Upper lobe of right lung (tissue), 1 donor: Measurements from ENCODE around the gene CALU. TPM values are rescaled to one million over a fixed set of nuclear protein-coding genes. Genes with fewer than 3 reads are reported as not detected.
A peak's percentile ranks its signal among the peaks of the same experiment; 100 is the strongest.

Experiments used
- ATAC-seq: fragments of 200-7000 bp; cut with Tn5 transposase; one replicate; pipeline ENCODE4 v1.9.1; 2020; ENCODE audit warnings: mild to moderate bottlenecking, moderate library complexity
- DNase-seq: peaks from one replicate; pipeline ENCODE4 v3.0.0-alpha.2; 2020
- H3K27ac ChIP-seq: fragments of 200-600 bp; one replicate; pipeline ENCODE4 v1.8.0; 2022
- H3K27me3 ChIP-seq: fragments of 200-600 bp; one replicate; pipeline ENCODE4 v1.8.0; 2022; ENCODE audit warnings: mild to moderate bottlenecking
- H3K36me3 ChIP-seq: fragments of 200-600 bp; one replicate; pipeline ENCODE4 v1.8.0; 2022
- H3K4me1 ChIP-seq: fragments of 200-600 bp; one replicate; pipeline ENCODE4 v1.8.0; 2022
- H3K4me3 ChIP-seq: fragments of 200-600 bp; one replicate; pipeline ENCODE4 v1.8.0; 2022; ENCODE audit warnings: mild to moderate bottlenecking
- H3K9me3 ChIP-seq: fragments of 200-600 bp; one replicate; pipeline ENCODE4 v1.8.0; 2022
- intact Hi-C: fragments of 100-400 bp; cut with DNase I; formaldehyde crosslinking; loops from one replicate; pipeline ENCODE4 v1.11.0; 2022
- total RNA-seq: library from RNA; stranded (reverse); fragmentation: NEBNext Ultra II Directional; extraction: Animal tissue kit (Norgen Biotek cat#: 25700); gene quantifications from one replicate; pipeline ENCODE4 v1.2.1, GENCODE V29; 2021
- TF ChIP-seq, protein P1 (sequence below): fragments of 200-600 bp; IDR thresholded peaks from one replicate; pipeline ENCODE4 v1.8.0; 2022; ENCODE audit warnings: antibody characterized with exemption
- donor health status: DM: no; HTN: yes; CAD: no; lungs with severe emphysema.

CALU gene
- total RNA-seq, 1 donor from 2014 or later: 100 TPM

DNA sequence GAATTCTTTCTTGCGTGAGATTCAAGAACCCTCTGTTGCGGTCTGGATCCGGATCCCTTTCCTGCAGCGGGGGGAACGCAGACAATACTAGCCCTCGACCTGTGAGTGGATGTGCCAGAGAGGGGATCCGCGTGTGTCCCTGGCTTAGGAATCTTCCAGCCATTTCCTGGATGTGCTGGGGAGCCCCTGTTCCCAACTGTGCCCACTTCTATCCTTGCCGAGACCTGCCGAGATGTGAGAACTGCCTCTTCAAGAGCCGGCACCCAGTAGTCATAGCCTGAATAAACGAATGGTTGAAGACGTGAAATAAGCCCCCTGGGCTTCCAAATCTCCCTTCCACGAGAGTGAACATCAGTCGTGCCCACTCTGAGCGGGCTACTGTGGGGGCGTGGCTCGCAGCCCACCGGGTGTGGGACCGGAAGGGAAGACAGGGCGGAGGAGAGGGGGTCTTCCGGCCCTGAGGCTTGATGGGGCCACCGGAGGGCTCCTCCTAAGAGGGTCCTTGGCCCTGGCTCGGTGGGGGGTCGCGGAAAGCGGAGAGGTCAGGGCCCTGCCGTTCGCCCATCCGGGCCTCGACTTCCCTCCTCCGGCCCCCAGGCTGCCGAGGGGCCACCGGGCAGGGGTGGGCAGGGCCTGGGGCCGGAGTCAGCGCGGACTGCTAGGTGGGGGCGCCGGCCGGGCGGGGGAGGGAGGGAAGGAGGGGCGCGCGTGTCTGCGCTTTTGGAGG lies 51.3 kb downstream of the CALU start:
- peaks cover 12% of the 10 kb centered on the region for H3K4me1 ChIP-seq
- TF ChIP-seq, protein P1, sequence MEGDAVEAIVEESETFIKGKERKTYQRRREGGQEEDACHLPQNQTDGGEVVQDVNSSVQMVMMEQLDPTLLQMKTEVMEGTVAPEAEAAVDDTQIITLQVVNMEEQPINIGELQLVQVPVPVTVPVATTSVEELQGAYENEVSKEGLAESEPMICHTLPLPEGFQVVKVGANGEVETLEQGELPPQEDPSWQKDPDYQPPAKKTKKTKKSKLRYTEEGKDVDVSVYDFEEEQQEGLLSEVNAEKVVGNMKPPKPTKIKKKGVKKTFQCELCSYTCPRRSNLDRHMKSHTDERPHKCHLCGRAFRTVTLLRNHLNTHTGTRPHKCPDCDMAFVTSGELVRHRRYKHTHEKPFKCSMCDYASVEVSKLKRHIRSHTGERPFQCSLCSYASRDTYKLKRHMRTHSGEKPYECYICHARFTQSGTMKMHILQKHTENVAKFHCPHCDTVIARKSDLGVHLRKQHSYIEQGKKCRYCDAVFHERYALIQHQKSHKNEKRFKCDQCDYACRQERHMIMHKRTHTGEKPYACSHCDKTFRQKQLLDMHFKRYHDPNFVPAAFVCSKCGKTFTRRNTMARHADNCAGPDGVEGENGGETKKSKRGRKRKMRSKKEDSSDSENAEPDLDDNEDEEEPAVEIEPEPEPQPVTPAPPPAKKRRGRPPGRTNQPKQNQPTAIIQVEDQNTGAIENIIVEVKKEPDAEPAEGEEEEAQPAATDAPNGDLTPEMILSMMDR: no peak
- ATAC-seq (peak; percentile 2), DNase-seq (no peak)
- H3K27me3 ChIP-seq: no peaks in the 10 kb centered on the region
- H3K4me3 ChIP-seq: peak overlapping the region; percentile 84
- H3K27ac ChIP-seq: peak overlapping the region; percentile 36
- intact Hi-C loops: no loop called here
- no peaks in the 10 kb centered on the region for H3K9me3 ChIP-seq
- H3K36me3 ChIP-seq: no peaks in the 10 kb centered on the region

DNA sequence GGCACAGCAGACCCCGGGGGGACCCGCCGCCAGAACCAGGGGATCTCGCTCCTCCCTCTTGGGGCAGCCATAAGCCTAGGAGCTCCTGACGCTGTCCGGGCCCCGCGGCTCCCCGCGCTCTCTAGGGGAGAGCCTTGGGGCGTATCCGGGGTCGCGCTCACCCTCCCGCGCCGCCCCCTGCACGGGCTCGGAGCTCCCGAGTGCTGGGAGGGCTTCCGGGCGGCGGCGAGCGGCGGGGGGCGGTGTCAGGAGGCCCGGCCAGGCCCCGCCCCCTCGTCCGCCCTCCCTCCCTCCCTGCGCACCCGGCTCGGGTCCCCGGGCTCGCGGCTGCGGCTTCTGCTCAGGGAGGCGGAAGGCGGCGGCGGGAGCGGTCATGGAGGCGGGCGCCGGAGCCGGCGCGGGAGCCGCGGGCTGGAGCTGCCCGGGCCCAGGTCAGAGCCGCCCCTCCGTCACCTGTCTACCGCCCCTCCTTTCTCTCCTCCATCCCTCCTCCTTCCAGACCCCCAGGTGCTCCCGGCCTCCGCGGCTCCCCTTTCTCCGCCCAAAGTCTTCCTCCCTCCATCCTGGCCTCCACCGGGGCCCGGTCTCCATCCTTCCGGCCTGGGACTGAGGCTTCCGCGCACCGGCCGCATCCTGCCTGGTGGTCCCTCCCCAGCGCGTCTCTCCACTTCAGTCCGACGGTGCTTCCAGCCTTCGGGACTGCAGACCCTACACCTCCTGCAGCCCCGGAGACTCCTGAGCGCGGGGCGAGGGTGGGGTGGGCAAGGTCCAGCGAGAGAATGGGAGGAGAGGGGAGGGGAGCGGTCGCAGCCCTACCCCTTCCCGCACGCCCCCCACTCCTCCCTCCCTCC lies 52.2 kb downstream of the CALU start, which contains the start of gene CCDC136:
CCDC136 (plus strand) TSS at position 848 of the 851 bp plus-strand sequence. CDS start 444 bp downstream, outside the sequence.
- Histone ChIP-seq H3K4me3 (peak within 1 kb of the TSS; percentile 84), H3K9me3 (no peaks in the 10 kb centered on the region), H3K36me3 (no peaks in the 10 kb centered on the region), H3K27ac (peak within 1 kb of the TSS; percentile 36), H3K27me3 (no peaks in the 10 kb centered on the region), H3K4me1 (peaks cover 12% of the 10 kb centered on the region)
- TF ChIP-seq, protein P1: no peak
- intact Hi-C loops: no loop called here
- DNase-seq: peak; percentile 85
- peak; percentile 91 for ATAC-seq

DNA sequence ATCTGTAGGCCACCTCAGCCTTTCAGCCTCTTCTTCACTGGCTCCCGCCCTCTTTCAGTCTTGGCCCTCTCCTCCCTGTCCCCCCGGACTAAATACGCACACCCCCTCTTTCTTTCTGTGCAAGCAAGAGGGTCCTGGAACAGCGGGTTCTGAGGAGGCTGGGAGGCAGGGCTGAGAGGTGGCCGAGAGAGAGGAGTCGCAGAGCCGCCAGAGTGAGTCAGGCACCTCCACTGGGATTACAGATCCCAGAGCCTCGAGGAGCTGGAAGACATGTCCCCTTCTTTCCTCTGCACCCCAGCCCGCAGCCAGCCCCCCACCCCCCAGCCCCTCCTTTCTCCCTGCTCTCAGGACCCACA lies 52.8 kb downstream of the CALU start:
- intact Hi-C loops: no loop called here
- no peak for ATAC-seq
- H3K4me3 ChIP-seq: peak overlapping the region; percentile 84

DNA sequence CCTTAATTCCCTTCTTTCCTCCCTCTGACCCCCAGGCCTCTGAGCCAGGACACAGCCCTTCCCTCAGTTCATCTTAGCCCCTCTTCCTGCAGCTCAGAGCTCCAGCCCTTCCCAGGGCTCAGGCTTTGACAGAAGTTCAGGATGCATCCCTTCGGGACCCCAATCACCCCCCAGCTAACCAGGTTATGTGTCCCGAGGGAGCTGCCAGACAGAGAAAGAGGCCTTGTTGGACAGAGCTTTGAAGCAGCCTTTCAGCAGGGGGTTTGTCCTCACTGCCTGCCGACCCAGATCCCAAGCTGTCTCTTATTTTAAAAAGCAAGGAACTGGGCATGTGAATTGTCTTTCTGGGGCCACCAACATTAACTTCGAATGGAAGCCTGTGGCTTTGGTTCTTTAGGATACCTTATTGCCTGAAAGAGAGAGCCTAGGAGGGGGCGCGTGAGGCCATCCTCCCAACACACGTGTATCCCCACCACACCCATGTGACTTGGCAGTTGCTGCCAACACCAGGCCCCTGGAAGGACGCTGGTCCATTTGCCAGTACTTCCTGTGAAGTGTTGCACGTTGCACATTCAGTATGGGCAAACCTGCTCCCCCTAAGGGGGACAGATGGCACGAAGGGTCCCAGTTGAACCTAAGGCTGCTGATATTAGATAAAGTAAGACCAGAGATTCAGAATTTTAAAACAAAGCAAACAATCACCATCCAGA lies 53.5 kb downstream of the CALU start:
- Histone ChIP-seq H3K36me3 (no peaks in the 10 kb centered on the region), H3K4me1 (peaks cover 12% of the 10 kb centered on the region), H3K9me3 (no peaks in the 10 kb centered on the region), H3K4me3 (no peak overlapping the region), H3K27me3 (no peaks in the 10 kb centered on the region), H3K27ac (no peak overlapping the region)
- intact Hi-C loops: no loop called here
- ATAC-seq: no peak
- DNase-seq: no peak
- TF ChIP-seq, protein P1: no peak

More for the DNA sequence above, 52.8 kb downstream of the CALU start:
- Histone ChIP-seq H3K27me3 (no peaks in the 10 kb centered on the region), H3K36me3 (no peaks in the 10 kb centered on the region), H3K9me3 (no peaks in the 10 kb centered on the region), H3K4me1 (peaks cover 12% of the 10 kb centered on the region), H3K27ac (no peak overlapping the region)
- TF ChIP-seq, protein P1: no peak
- DNase-seq: no peak

DNA sequence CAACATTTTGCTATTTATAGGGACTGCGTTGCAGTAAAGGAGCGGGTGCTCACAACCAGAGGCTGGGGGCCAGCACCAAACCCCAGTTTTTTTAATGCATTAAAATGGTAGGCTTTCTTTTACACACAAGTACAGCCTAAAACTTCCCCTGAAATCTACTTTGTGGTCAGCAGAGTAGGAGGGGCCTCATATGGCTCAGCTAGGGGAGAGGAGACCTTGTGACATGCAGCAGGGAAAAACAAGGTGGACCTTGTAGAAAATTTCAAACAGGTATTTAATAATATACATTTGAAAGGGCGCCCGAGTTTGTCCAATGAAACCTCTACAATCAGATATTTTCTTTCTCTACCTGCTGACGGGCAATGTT lies 54.0 kb downstream of the CALU start:
- TF ChIP-seq, protein P1: no peak
- peaks cover 12% of the 10 kb centered on the region for H3K4me1 ChIP-seq
- ATAC-seq (no peak), DNase-seq (no peak)
- intact Hi-C loops: no loop called here
- no peaks in the 10 kb centered on the region for H3K9me3 ChIP-seq
- no peaks in the 10 kb centered on the region for H3K36me3 ChIP-seq
- H3K4me3 ChIP-seq: no peak overlapping the region
- no peaks in the 10 kb centered on the region for H3K27me3 ChIP-seq
- H3K27ac ChIP-seq: no peak overlapping the region
